Measurements from ENCODE around the gene RNASE4. TPM values are rescaled to one million over a fixed set of nuclear protein-coding genes. Genes with fewer than 3 reads are reported as not detected.
"Not testable (repeated sequence)": the region's sequence is repeated elsewhere in the genome, so short reads cannot be mapped to it uniquely, and the experiment has no call there.

The RNASE4 gene
- total and polyA plus RNA-seq, 2 donors (not counting 3 experiments of a cell fraction or from before 2014, with no cell fraction given): 6.9 to 27.4 TPM

DNA sequence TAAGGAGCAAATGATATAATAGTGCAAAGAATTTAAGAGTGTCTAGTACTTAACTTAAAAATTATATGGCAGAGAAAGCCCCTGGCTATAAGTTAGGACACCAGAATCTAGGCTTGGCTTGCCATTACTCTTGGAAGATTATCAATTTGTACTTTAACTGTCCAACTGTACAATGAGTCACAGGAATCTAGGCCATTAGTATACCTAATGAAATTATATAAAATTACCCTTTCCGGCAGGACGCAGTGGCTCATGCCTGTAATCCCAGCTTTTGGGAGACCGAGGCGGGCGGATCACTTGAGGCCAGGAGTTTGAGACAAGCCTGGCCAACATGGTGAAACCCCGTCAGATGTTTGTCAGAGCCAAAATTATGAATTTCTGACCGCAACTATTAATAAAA is 42.2 kb upstream of the RNASE4 start:
- H3K4me1 ChIP-seq (ENCODE audit: control insufficient read depth, extremely low read depth, insufficient read depth, low read length): no peaks in the 10 kb centered on the region
- H3K9ac ChIP-seq (replicated peaks; ENCODE audit: extremely low read depth, insufficient read depth, low read length): no peak overlapping the region
- H2AFZ ChIP-seq (ENCODE audit: low read depth, low read length): no peak overlapping the region
- POLR2A ChIA-PET: no interaction called here
- FAIRE-seq (no peak), DNase-seq (ENCODE audit: low read depth, low spot score) (no peak)
- no peak overlapping the region for H3K4me3 ChIP-seq (replicated peaks in 1 of 3; ENCODE audit: insufficient read depth in 1 of 3, low read depth in 1 of 3, low read length in 3 of 3)
- H3K9me3 ChIP-seq (replicated peaks; ENCODE audit: control insufficient read depth, insufficient read depth, low read length): no peaks in the 10 kb centered on the region
- H3K9me1 ChIP-seq (replicated peaks; ENCODE audit: control insufficient read depth, extremely low read depth, insufficient read depth, low read length): no peaks in the 10 kb centered on the region
- no TSS peak for BruUV-seq (replicated peaks)
- H3K27me3 ChIP-seq (ENCODE audit: control insufficient read depth in 2 of 2, insufficient read depth in 2 of 2, low read length in 2 of 2): peaks cover 10 to 12% of the 10 kb centered on the region in 2 experiments
- no peaks in the 10 kb centered on the region for H3K36me3 ChIP-seq (ENCODE audit: control insufficient read depth in 2 of 2, extremely low read depth in 1 of 2, insufficient read depth in 2 of 2, low read length in 2 of 2)
- H3K4me2 ChIP-seq (ENCODE audit: insufficient read depth, low read length): no peak overlapping the region
- no peaks in the 10 kb centered on the region for H4K20me1 ChIP-seq (replicated peaks; ENCODE audit: control insufficient read depth, extremely low read depth, insufficient read depth, low read length)
- intact Hi-C loops (cut with micrococcal nuclease): no loop called here
- CTCF ChIA-PET: no interaction called here
- no peak overlapping the region for H3K27ac ChIP-seq (ENCODE audit: insufficient read depth, low read depth, low read length)
- TF ChIP-seq MYC (IDR thresholded peaks at IDR 0.05; ENCODE audit: low read depth, low read length): no peak
- no peak for TF ChIP-seq GATA2 (IDR thresholded peaks at IDR 0.05; ENCODE audit: insufficient read depth, insufficient read length, low read depth, low read length)
- TF ChIP-seq POLR2AphosphoS5 (IDR thresholded peaks at IDR 0.05; ENCODE audit: insufficient read depth, low read depth, low read length): no peak
- no peak for TF ChIP-seq JUN (IDR thresholded peaks at IDR 0.05; ENCODE audit: borderline replicate concordance, insufficient read depth, insufficient read length, low read depth)
- TF ChIP-seq EZH2 (IDR thresholded peaks at IDR 0.05; ENCODE audit: borderline replicate concordance, low read depth, low read length, severe bottlenecking): no peak
- TF ChIP-seq POLR2A (IDR thresholded peaks at IDR 0.05; ENCODE audit: low read depth, low read length): no peak
- TF ChIP-seq, protein P1, sequence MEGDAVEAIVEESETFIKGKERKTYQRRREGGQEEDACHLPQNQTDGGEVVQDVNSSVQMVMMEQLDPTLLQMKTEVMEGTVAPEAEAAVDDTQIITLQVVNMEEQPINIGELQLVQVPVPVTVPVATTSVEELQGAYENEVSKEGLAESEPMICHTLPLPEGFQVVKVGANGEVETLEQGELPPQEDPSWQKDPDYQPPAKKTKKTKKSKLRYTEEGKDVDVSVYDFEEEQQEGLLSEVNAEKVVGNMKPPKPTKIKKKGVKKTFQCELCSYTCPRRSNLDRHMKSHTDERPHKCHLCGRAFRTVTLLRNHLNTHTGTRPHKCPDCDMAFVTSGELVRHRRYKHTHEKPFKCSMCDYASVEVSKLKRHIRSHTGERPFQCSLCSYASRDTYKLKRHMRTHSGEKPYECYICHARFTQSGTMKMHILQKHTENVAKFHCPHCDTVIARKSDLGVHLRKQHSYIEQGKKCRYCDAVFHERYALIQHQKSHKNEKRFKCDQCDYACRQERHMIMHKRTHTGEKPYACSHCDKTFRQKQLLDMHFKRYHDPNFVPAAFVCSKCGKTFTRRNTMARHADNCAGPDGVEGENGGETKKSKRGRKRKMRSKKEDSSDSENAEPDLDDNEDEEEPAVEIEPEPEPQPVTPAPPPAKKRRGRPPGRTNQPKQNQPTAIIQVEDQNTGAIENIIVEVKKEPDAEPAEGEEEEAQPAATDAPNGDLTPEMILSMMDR (IDR thresholded peaks at IDR 0.05; ENCODE audit: extremely low read depth in 1 of 2, insufficient read depth in 1 of 2, low read depth in 1 of 2, low read length in 2 of 2): no peak
- TF ChIP-seq, protein P2, sequence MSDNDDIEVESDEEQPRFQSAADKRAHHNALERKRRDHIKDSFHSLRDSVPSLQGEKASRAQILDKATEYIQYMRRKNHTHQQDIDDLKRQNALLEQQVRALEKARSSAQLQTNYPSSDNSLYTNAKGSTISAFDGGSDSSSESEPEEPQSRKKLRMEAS (IDR thresholded peaks at IDR 0.05; ENCODE audit: insufficient read depth, insufficient read length): no peak
- TF ChIP-seq FOS (IDR thresholded peaks at IDR 0.05; ENCODE audit: borderline replicate concordance, insufficient read depth, low read length): no peak
- dilution Hi-C loops (cut with MboI; ENCODE audit: extremely low pct_ligation_motif_present, low sequenced_read_pairs): no loop called here
- H3K79me2 ChIP-seq (ENCODE audit: control insufficient read depth, insufficient read depth, low read length): no peaks in the 10 kb centered on the region

DNA sequence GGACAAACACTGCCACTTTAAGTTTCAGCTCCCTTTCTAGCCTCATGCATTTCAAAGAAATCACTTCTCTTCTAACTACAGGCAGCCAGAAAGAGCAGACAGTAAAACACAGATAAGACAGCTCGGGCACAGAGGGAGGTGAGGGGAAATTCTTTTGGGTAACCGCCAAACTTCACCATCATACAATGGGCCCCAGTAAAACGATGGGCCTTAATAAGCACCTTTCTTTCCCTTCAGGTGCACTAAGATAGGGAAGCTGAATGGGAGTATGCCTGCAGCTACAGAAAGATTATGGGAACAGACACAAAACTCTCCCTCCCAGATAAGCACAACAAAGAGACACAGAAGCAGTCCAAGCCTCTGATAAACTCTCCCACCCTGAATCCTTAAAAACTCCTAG is 41.6 kb upstream of the RNASE4 start:
- H3K9me1 ChIP-seq (replicated peaks; ENCODE audit: control insufficient read depth, extremely low read depth, insufficient read depth, low read length); intact Hi-C loops (cut with micrococcal nuclease); dilution Hi-C loops (cut with MboI; ENCODE audit: extremely low pct_ligation_motif_present, low sequenced_read_pairs); H3K4me2 ChIP-seq (ENCODE audit: insufficient read depth, low read length); H4K20me1 ChIP-seq (replicated peaks; ENCODE audit: control insufficient read depth, extremely low read depth, insufficient read depth, low read length); FAIRE-seq; H3K4me1 ChIP-seq (ENCODE audit: control insufficient read depth, extremely low read depth, insufficient read depth, low read length); H3K27ac ChIP-seq (ENCODE audit: insufficient read depth, low read depth, low read length); H3K9ac ChIP-seq (replicated peaks; ENCODE audit: extremely low read depth, insufficient read depth, low read length); H3K9me3 ChIP-seq (replicated peaks; ENCODE audit: control insufficient read depth, insufficient read depth, low read length); H3K4me3 ChIP-seq (replicated peaks in 1 of 3; ENCODE audit: insufficient read depth in 1 of 3, low read depth in 1 of 3, low read length in 3 of 3); BruUV-seq (replicated peaks); POLR2A ChIA-PET; H3K79me2 ChIP-seq (ENCODE audit: control insufficient read depth, insufficient read depth, low read length); H2AFZ ChIP-seq (ENCODE audit: low read depth, low read length); DNase-seq (ENCODE audit: low read depth, low spot score); H3K36me3 ChIP-seq (ENCODE audit: control insufficient read depth in 2 of 2, extremely low read depth in 1 of 2, insufficient read depth in 2 of 2, low read length in 2 of 2): not testable (repeated sequence)
- CTCF ChIA-PET: interaction anchor here (1.1 kb wide), 1 partner anchor 55 kb away, joined by 3 read pairs; the partner anchor contains the start of gene RNASE11
- H3K27me3 ChIP-seq (ENCODE audit: control insufficient read depth in 2 of 2, insufficient read depth in 2 of 2, low read length in 2 of 2): peaks cover 10 to 12% of the 10 kb centered on the region in 2 experiments
